Measurements from ENCODE around the gene GALNT18.

The GALNT18 gene

DNA sequence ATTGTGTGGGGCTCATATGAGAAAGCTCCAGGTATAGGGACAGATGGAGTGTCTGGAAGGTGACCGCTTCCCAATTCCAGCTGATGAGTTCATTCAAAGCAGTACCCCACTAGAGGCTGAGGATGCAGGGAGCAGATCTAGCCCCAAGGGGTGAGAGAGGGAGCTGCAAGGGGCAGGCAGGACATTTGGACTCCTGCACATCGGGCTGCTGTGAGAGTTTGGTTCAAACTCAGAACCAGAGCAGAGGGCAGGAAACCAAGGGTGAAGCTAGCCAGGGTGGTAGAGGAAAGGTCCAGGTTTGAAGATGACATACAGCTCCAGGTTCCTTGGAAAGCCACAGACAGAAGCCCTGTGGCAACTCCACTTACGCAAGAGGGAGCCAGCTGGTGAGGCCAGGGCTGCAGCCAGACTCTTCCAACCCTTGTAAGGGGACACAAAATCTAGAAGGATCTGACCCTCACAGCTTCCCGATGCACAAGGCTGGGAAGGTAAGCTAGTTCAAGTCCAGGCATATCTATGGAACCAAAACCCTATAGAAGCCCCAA, 270.7 kb downstream of the GALNT18 start:
- Histone ChIP-seq H3K9me3 (ENCODE audit: insufficient read depth, low read length) (no peaks in the 10 kb centered on the region), H3K27me3 (ENCODE audit: low read length) (no peaks in the 10 kb centered on the region), H4K20me1 (ENCODE audit: low read depth, low read length) (no peaks in the 10 kb centered on the region), H3K27ac (ENCODE audit: low read depth, low read length) (no peak overlapping the region), H3K9me2 (replicated peaks; ENCODE audit: insufficient read depth, low read length) (no peaks in the 10 kb centered on the region), H3K79me2 (ENCODE audit: insufficient read depth, low read length) (no peaks in the 10 kb centered on the region), H3F3A (ENCODE audit: insufficient read depth) (no peaks in the 10 kb centered on the region), H3K4me3 (ENCODE audit: insufficient read depth, low read length, poor library complexity, severe bottlenecking) (no peak overlapping the region), H3K36me3 (ENCODE audit: low read length) (no peaks in the 10 kb centered on the region), H3K4me2 (ENCODE audit: low read depth, low read length, poor library complexity, severe bottlenecking) (no peak overlapping the region), H3K9ac (ENCODE audit: low read length) (no peak overlapping the region), H2AFZ (ENCODE audit: low read depth, low read length, severe bottlenecking) (no peak overlapping the region)
- TF ChIP-seq, protein P1, sequence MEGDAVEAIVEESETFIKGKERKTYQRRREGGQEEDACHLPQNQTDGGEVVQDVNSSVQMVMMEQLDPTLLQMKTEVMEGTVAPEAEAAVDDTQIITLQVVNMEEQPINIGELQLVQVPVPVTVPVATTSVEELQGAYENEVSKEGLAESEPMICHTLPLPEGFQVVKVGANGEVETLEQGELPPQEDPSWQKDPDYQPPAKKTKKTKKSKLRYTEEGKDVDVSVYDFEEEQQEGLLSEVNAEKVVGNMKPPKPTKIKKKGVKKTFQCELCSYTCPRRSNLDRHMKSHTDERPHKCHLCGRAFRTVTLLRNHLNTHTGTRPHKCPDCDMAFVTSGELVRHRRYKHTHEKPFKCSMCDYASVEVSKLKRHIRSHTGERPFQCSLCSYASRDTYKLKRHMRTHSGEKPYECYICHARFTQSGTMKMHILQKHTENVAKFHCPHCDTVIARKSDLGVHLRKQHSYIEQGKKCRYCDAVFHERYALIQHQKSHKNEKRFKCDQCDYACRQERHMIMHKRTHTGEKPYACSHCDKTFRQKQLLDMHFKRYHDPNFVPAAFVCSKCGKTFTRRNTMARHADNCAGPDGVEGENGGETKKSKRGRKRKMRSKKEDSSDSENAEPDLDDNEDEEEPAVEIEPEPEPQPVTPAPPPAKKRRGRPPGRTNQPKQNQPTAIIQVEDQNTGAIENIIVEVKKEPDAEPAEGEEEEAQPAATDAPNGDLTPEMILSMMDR (IDR thresholded peaks at IDR 0.05; ENCODE audit: insufficient read depth, low read length, poor library complexity, severe bottlenecking) = no peak
- no peak for TF ChIP-seq EZH2phosphoT487 (conservative IDR thresholded peaks at IDR 0.05; ENCODE audit: low read length)

DNA sequence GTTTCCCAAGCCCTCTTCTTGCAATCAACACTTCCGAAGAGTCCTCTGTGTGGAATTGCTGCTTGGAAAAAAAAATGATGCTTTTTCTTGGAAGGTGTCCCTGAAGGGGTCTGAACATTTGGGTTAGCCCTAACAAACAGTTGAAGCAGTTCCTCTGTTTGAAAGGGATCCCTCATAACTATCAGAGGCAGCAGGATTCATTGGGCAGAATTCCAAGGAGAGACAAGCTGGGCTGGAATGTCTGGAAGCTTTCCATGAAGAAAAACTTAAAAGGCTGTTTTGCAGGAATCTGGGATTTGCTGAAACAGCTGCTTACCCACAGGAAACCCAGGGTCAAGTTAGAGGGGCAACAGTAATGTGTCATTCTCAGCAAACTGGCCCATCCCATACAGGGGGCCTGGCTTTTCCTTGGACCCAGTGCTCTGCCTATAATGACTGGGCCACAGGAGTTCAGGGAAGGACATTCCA, 271.9 kb downstream of the GALNT18 start:
- Histone ChIP-seq H3K27me3 (ENCODE audit: low read length) (no peaks in the 10 kb centered on the region), H3F3A (ENCODE audit: insufficient read depth) (no peaks in the 10 kb centered on the region), H3K9me3 (ENCODE audit: insufficient read depth, low read length) (no peaks in the 10 kb centered on the region), H3K27ac (ENCODE audit: low read depth, low read length) (no peak overlapping the region), H2AFZ (ENCODE audit: low read depth, low read length, severe bottlenecking) (no peak overlapping the region), H3K4me2 (ENCODE audit: low read depth, low read length, poor library complexity, severe bottlenecking) (no peak overlapping the region), H3K36me3 (ENCODE audit: low read length) (no peaks in the 10 kb centered on the region), H3K4me3 (ENCODE audit: insufficient read depth, low read length, poor library complexity, severe bottlenecking) (no peak overlapping the region), H4K20me1 (ENCODE audit: low read depth, low read length) (no peaks in the 10 kb centered on the region), H3K9ac (ENCODE audit: low read length) (no peak overlapping the region), H3K79me2 (ENCODE audit: insufficient read depth, low read length) (no peaks in the 10 kb centered on the region), H3K9me2 (replicated peaks; ENCODE audit: insufficient read depth, low read length) (no peaks in the 10 kb centered on the region)
- TF ChIP-seq EZH2phosphoT487 (conservative IDR thresholded peaks at IDR 0.05; ENCODE audit: low read length) = no peak
- TF ChIP-seq, protein P1 (IDR thresholded peaks at IDR 0.05; ENCODE audit: insufficient read depth, low read length, poor library complexity, severe bottlenecking) = no peak

DNA sequence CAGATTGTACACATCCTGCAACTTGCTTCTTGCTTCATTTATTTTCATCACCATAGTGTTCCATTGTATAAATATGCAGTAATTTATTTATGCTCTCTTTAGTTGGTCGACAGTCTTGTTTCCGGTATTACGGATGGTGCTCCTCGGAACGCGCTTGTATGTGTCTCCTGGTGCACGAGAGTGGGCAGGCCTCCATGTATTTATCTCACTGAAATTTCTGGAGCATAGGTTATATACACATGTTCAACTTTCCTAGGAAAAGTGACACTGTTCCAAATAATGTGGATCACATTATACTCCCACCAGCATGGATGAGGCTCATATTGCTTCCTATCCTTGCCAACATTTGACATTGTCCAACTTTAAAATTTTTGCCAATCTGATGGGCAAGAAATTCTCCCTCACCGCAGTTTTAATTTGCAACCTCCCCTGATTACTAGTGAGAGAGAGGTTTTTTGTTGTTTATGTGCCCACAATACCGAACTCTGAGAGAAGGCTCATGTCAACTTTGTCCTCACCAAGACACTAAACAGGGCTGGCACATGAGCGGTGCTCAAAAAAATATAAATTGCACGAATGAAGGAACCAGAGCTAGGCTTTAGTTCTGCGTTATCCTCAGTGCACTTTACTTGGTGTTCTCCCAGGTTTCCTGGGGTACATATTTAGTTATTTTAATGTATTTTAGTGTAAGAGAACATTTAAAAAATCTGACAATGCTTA, 272.5 kb downstream of the GALNT18 start:
- Histone ChIP-seq H3K9me2 (replicated peaks; ENCODE audit: insufficient read depth, low read length) (no peaks in the 10 kb centered on the region), H4K20me1 (ENCODE audit: low read depth, low read length) (no peaks in the 10 kb centered on the region), H3K36me3 (ENCODE audit: low read length) (no peaks in the 10 kb centered on the region), H3K9ac (ENCODE audit: low read length) (no peak overlapping the region), H3K27me3 (ENCODE audit: low read length) (no peaks in the 10 kb centered on the region), H3K9me3 (ENCODE audit: insufficient read depth, low read length) (no peaks in the 10 kb centered on the region), H3K4me2 (ENCODE audit: low read depth, low read length, poor library complexity, severe bottlenecking) (no peak overlapping the region), H2AFZ (ENCODE audit: low read depth, low read length, severe bottlenecking) (no peak overlapping the region), H3F3A (ENCODE audit: insufficient read depth) (no peaks in the 10 kb centered on the region), H3K27ac (ENCODE audit: low read depth, low read length) (no peak overlapping the region), H3K79me2 (ENCODE audit: insufficient read depth, low read length) (no peaks in the 10 kb centered on the region), H3K4me3 (ENCODE audit: insufficient read depth, low read length, poor library complexity, severe bottlenecking) (no peak overlapping the region)
- no peak for TF ChIP-seq EZH2phosphoT487 (conservative IDR thresholded peaks at IDR 0.05; ENCODE audit: low read length)
- TF ChIP-seq, protein P1 (IDR thresholded peaks at IDR 0.05; ENCODE audit: insufficient read depth, low read length, poor library complexity, severe bottlenecking) = no peak

All from SU-DHL-6 (cell line).